HCT116 (cell line): Measurements from ENCODE around the gene TRERF1. TPM values are rescaled to one million over a fixed set of nuclear protein-coding genes. Genes with fewer than 3 reads are reported as not detected.

Experiments used
- ATAC-seq: fragments of 200-7000 bp; cut with Tn5 transposase; 2 replicates; pipeline ENCODE4 v1.9.1; 2020; ENCODE audit warnings: mild to moderate bottlenecking, moderate library complexity
- BruUV-seq: library from RNA; stranded (reverse); fragments of 400-500 nt; replicated peaks from 2 replicates; lab custom pipeline; 2021; lab: Mats Ljungman, UMichigan
- CTCF ChIA-PET: fragments of 300-600 bp; sonication (Branson Sonifier 250); formaldehyde crosslinking; loops from one replicate; lab custom pipeline; 2021; ENCODE audit warnings: antibody characterized with exemption; lab: Charles Lee
- POLR2A ChIA-PET: fragments of 300-600, 350-600 bp; sonication (Branson Sonifier 250); formaldehyde crosslinking; loops from one replicate; lab custom pipeline; 2021; ENCODE audit warnings: antibody characterized with exemption; lab: Charles Lee
- RAD21 ChIA-PET, 2 experiments: fragments of 300-600 bp; sonication (Branson Sonifier 250); formaldehyde crosslinking; loops; one replicate each; lab custom pipeline; 2023; ENCODE audit warnings: low total read pairs in 2 of 2; ENCODE audit not compliant: uncharacterized antibody in 2 of 2, unreplicated experiment in 2 of 2, low non-redundant PET in 1 of 2; lab: Charles Lee
- DNase-seq: peaks from one replicate; pipeline ENCODE4 v3.0.0-alpha.2; 2010; ENCODE audit warnings: low read depth, low spot score
- H2AFZ ChIP-seq: fragments of 200-600 bp; shearing (Covaris generic), sonication (generic); 2 replicates; pipeline ENCODE4 v1.6.1; 2017; ENCODE audit warnings: low read depth, mixed run types, mixed read lengths, antibody characterized with exemption, low read length; ENCODE audit not compliant: poor library complexity, severe bottlenecking
- H3K27ac ChIP-seq: 2 replicates; pipeline ENCODE4 v1.5.1; 2012; ENCODE audit warnings: low read depth, low read length
- H3K27me3 ChIP-seq: fragments of 200-600 bp; sonication (generic); 2 replicates; pipeline ENCODE4 v1.6.1; 2016; ENCODE audit warnings: mixed run types, low read length, mixed read lengths; ENCODE audit not compliant: insufficient read depth
- H3K36me3 ChIP-seq, 2 experiments: fragments of 200-500 bp in 1 of 2; fragments of 200-600 bp in 1 of 2; sonication (Bioruptor generic) in 1 of 2; sonication (generic) in 1 of 2; 2 replicates each; pipeline versions ENCODE4 v1.5.1 to v1.6.1; 2014 to 2016; ENCODE audit warnings: low read length in 2 of 2, inconsistent platforms in 1 of 2, mixed read lengths in 1 of 2, mixed run types in 1 of 2; ENCODE audit not compliant: insufficient read depth in 2 of 2, control insufficient read depth in 1 of 2
- H3K4me1 ChIP-seq, 2 experiments: fragments of 200-600 bp in 1 of 2; sonication (generic) in 1 of 2; 2 replicates each; pipeline versions ENCODE4 v1.5.1 to v1.6.1; 2012 to 2017; ENCODE audit warnings: low read length in 2 of 2, inconsistent platforms in 1 of 2, mild to moderate bottlenecking in 1 of 2, mixed read lengths in 1 of 2, mixed run types in 1 of 2, moderate library complexity in 1 of 2; ENCODE audit not compliant: insufficient read depth in 2 of 2, control insufficient read depth in 1 of 2
- H3K4me2 ChIP-seq: fragments of 200-600 bp; sonication (generic); 2 replicates; pipeline ENCODE4 v1.6.1; 2017; ENCODE audit warnings: mixed run types, low read length, mixed read lengths
- H3K4me3 ChIP-seq, 2 experiments: fragments of 200-600 bp in 1 of 2; sonication (generic) in 1 of 2; replicated peaks in 1 of 2; 2 replicates each; pipeline ENCODE4 v1.5.1; 2011 to 2016; ENCODE audit warnings: low read length in 2 of 2, control low read depth in 1 of 2, low read depth in 1 of 2, mild to moderate bottlenecking in 1 of 2, mixed read lengths in 1 of 2, mixed run types in 1 of 2
- H3K79me2 ChIP-seq: fragments of 200-600 bp; sonication (generic); 2 replicates; pipeline ENCODE4 v1.6.1; 2017; ENCODE audit warnings: mild to moderate bottlenecking, mixed run types, low read length, moderate library complexity, mixed read lengths; ENCODE audit not compliant: insufficient read depth
- H3K9ac ChIP-seq: fragments of 200-600 bp; sonication (generic); 2 replicates; pipeline ENCODE4 v1.6.1; 2016; ENCODE audit warnings: low read length, mixed read lengths
- H3K9me2 ChIP-seq: fragments of 200-600 bp; sonication (generic), shearing (Covaris generic); 2 replicates; pipeline ENCODE4 v1.6.1; 2017; ENCODE audit warnings: mixed run types, mild to moderate bottlenecking, moderate library complexity; ENCODE audit not compliant: insufficient read depth
- H3K9me3 ChIP-seq, 2 experiments: fragments of 200-500 bp in 1 of 2; fragments of 200-600 bp in 1 of 2; sonication (Bioruptor generic) in 1 of 2; sonication (generic) in 1 of 2; 2 replicates each; pipeline ENCODE4 v1.6.1; 2014 to 2017; ENCODE audit warnings: low read length in 2 of 2, mixed read lengths in 2 of 2, inconsistent platforms in 1 of 2, low read depth in 1 of 2, mild to moderate bottlenecking in 1 of 2, mixed run types in 1 of 2, moderate library complexity in 1 of 2; ENCODE audit not compliant: control insufficient read depth in 1 of 2, insufficient read depth in 1 of 2
- H4K20me1 ChIP-seq: fragments of 200-600 bp; sonication (generic), shearing (Covaris generic); 2 replicates; pipeline ENCODE4 v1.6.1; 2017; ENCODE audit warnings: mixed run types, mild to moderate bottlenecking, moderate library complexity; ENCODE audit not compliant: insufficient read depth
- CBX3 ChIP-seq: IDR thresholded peaks from 2 replicates; pipeline ENCODE4 v1.6.1; 2012; ENCODE audit warnings: low read depth
- EGR1 ChIP-seq: IDR thresholded peaks from 2 replicates; pipeline ENCODE4 v1.6.1; 2012; ENCODE audit warnings: low read depth
- ELF1 ChIP-seq: IDR thresholded peaks from 2 replicates; pipeline ENCODE4 v1.6.1; 2012; ENCODE audit warnings: low read depth, borderline replicate concordance
- FOSL1 ChIP-seq: IDR thresholded peaks from 2 replicates; pipeline ENCODE4 v1.6.1; 2012; ENCODE audit warnings: low read depth
- SRF ChIP-seq: IDR thresholded peaks from 2 replicates; pipeline ENCODE4 v1.6.1; 2012; ENCODE audit warnings: low read depth
- YY1 ChIP-seq: IDR thresholded peaks from 2 replicates; pipeline ENCODE4 v1.6.1; 2011; ENCODE audit warnings: low read length, low read depth, moderate library complexity, mild to moderate bottlenecking; ENCODE audit not compliant: insufficient replicate concordance; ENCODE audit errors: extremely low read depth
- intact Hi-C: fragments of 100-400 bp; cut with micrococcal nuclease; formaldehyde crosslinking; loops from 2 replicates; pipeline ENCODE4 v1.10.0; 2022
- total RNA-seq: library from RNA; stranded (reverse); gene quantifications from one replicate; pipeline ENCODE4 v1.2.1, GENCODE V29; 2021; ENCODE audit not compliant: unreplicated experiment
- TF ChIP-seq, protein P1 (sequence below): IDR thresholded peaks from 2 replicates; pipeline ENCODE4 v1.6.1; 2012
- TF ChIP-seq, protein P2 (sequence below), 3 experiments: fragments of 200-600 bp in 1 of 3; sonication (generic) in 1 of 3; IDR thresholded peaks in 2 of 3; conservative IDR thresholded peaks in 1 of 3; 2 replicates each; pipeline ENCODE4 v1.5.1; 2012 to 2017; ENCODE audit warnings: low read depth in 2 of 3, low read length in 2 of 3, antibody characterized with exemption in 1 of 3, borderline replicate concordance in 1 of 3, control low read depth in 1 of 3, mild to moderate bottlenecking in 1 of 3, mixed read lengths in 1 of 3, mixed run types in 1 of 3, moderate library complexity in 1 of 3; ENCODE audit not compliant: insufficient read depth in 1 of 3

Gene TRERF1
- total RNA-seq, 1 experiment from 2014 or later = 12.4 TPM

DNA sequence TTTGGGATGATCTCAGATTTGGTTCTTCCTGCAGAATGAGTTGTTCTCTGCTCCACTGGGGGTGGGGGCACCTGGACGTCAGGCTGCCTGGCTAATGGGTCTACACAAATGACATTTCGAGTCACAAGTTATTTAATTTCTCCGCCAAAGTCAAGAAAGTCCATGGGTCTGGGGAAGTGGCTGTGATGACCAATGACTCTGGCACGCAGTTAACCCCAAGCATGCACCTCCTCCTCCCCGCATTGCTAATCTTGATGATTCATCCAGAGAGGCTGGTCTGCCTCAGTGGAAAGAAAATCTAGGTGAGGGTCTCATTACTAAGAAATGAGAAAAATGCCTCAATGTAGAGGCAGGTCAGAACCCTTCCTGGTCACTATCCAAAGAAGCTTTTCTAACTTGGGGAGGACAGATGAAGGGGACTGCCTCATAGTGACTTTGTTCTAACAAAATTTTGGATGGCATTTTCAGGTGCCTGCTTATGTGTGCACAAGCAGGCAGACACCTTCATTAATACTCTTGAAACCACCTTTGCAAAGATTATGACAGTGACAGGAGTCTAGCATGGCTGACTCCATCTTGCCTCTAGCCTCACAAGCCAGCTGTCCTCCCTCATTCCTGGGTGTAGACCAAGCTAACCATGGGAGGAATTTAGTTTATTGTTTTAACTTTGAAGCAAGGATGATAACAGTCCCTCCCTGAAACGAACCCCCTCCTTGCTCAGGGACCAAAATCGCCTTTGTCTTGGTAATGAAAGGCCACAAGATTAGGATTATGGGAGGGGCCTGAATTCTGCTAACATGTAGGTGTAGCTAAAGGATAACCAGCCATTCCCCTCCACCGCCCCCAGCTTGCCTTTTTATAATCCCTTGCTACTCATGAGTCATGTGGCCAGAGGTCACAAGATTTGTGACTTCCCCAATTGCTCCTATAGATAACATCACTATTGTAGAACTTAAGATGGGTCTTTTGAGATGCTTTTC, 135.4 kb downstream of the TRERF1 start (continued):
- TF ChIP-seq SRF = peak; percentile 69
- peak; percentile 16 for TF ChIP-seq YY1
- TF ChIP-seq, protein P1, sequence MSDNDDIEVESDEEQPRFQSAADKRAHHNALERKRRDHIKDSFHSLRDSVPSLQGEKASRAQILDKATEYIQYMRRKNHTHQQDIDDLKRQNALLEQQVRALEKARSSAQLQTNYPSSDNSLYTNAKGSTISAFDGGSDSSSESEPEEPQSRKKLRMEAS = peak; percentile 82
- peak; percentile 59 for TF ChIP-seq EGR1

DNA sequence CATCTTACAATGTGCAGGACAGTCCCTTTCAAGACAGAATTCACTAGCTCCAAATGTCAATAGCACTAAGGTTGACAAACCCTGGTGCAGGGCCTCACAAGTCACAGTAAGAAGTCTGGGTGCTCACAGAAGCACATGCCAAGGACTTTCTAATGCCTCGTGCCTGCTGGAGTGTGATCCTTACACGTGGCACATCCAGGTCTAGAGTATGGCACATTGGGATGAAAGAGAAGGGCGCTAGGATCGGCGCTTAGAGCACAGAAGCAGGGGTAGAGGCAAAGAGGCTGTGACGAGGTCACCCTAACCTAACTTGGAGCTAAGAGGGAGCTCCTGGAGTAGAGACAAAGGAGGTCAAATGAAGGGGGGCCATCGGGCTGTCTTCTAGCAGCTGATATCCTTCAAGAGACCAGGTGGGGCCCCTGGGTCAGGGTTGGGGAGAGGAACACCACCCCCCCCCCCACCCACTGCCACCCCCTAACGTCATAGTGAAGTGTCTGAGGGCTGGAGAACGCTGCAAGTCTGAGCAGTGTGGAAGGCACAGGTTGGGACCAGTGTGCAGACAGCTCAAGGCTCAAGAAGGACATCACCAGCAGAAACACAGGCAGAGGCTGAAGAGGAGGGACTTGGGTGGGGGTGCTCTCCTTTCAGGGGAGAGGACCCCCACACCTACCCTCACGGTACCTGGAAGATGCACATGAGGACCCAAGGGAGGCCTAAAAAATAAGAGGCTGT, 136.3 kb downstream of the TRERF1 start:
- H4K20me1 ChIP-seq = no peaks in the 10 kb centered on the region
- H3K9me2 ChIP-seq = no peaks in the 10 kb centered on the region
- peak overlapping the region; percentile 41 for H3K9ac ChIP-seq
- RAD21 ChIA-PET = interaction anchor here (0.6 to 0.9 kb wide), 3 partner anchors 12 to 55 kb away, joined by 3 to 6 read pairs (median 3); no protein-coding TSS in a partner anchor
- H3K27ac ChIP-seq = peak overlapping the region; percentile 77
- peak overlapping the region; percentile 72 for H3K4me2 ChIP-seq
- H2AFZ ChIP-seq = no peak overlapping the region
- H3K27me3 ChIP-seq = no peaks in the 10 kb centered on the region
- no TSS peak for BruUV-seq
- DNase-seq (no peak), ATAC-seq (peak; percentile 45)
- peaks cover 62 to 66% of the 10 kb centered on the region in 2 experiments for H3K4me1 ChIP-seq
- H3K79me2 ChIP-seq = no peaks in the 10 kb centered on the region
- TF ChIP-seq EGR1 (no peak), ELF1 (no peak), YY1 (no peak), FOSL1 (no peak), CBX3 (no peak)
- TF ChIP-seq, protein P1 = peak; percentile 30; the same call in 1 of the 2 replicates
- TF ChIP-seq, protein P2, sequence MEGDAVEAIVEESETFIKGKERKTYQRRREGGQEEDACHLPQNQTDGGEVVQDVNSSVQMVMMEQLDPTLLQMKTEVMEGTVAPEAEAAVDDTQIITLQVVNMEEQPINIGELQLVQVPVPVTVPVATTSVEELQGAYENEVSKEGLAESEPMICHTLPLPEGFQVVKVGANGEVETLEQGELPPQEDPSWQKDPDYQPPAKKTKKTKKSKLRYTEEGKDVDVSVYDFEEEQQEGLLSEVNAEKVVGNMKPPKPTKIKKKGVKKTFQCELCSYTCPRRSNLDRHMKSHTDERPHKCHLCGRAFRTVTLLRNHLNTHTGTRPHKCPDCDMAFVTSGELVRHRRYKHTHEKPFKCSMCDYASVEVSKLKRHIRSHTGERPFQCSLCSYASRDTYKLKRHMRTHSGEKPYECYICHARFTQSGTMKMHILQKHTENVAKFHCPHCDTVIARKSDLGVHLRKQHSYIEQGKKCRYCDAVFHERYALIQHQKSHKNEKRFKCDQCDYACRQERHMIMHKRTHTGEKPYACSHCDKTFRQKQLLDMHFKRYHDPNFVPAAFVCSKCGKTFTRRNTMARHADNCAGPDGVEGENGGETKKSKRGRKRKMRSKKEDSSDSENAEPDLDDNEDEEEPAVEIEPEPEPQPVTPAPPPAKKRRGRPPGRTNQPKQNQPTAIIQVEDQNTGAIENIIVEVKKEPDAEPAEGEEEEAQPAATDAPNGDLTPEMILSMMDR (IDR thresholded peaks at IDR 0.05 in 2 of 3, conservative IDR thresholded peaks at IDR 0.05 in 1 of 3; ENCODE audit: borderline replicate concordance in 1 of 3, insufficient read depth in 1 of 3, low read depth in 2 of 3, low read length in 2 of 3) = no peak
- H3K4me3 ChIP-seq = peak overlapping the region in 1 of 2 experiments; percentile 42; a peak in 2 of 4 replicates
- CTCF ChIA-PET = interaction anchor here (1.3 to 1.6 kb wide), 2 partner anchors 54 to 232 kb away, joined by 3 to 5 read pairs; no protein-coding TSS in a partner anchor
- H3K9me3 ChIP-seq = no peaks in the 10 kb centered on the region
- H3K36me3 ChIP-seq = no peaks in the 10 kb centered on the region
- POLR2A ChIA-PET = no interaction called here
- intact Hi-C loops = no loop called here
